H1 (cell line): ENCODE results near the gene ISOC2. TPM values are rescaled to one million over a fixed set of nuclear protein-coding genes. Genes with fewer than 3 reads are reported as not detected.

Source experiments
- CTCF ChIA-PET: fragments of 300-600 bp; sonication (Branson Sonifier 250); formaldehyde crosslinking; loops from one replicate; lab custom pipeline; 2021; ENCODE audit not compliant: partially characterized antibody; lab: Charles Lee
- POLR2A ChIA-PET: fragments of 300-600 bp; sonication (Branson Sonifier 250); formaldehyde crosslinking; loops from one replicate; lab custom pipeline; 2021; ENCODE audit warnings: inconsistent platforms; ENCODE audit not compliant: partially characterized antibody; lab: Charles Lee
- DNase-seq, 2 experiments: peaks; one replicate each; pipeline versions ENCODE4 v3.0.0 to v3.0.0-alpha.2; 2010 to 2022; ENCODE audit warnings: low spot score in 2 of 2, low read depth in 1 of 2, mixed read lengths in 1 of 2
- FAIRE-seq: peaks from 2 replicates; lab custom pipeline; 2011; peaks lifted over from hg19 to GRCh38; lab: Jason Lieb, UNC
- H2AFZ ChIP-seq: 2 replicates; pipeline ENCODE4 v1.8.1; 2012; ENCODE audit warnings: low read length, inconsistent platforms
- H2AK5ac ChIP-seq: 2 replicates; pipeline ENCODE4 v1.6.1; 2013; ENCODE audit warnings: low read depth, low read length
- H2BK120ac ChIP-seq: replicated peaks from 2 replicates; pipeline ENCODE3; 2013; ENCODE audit warnings: low read depth, low read length, inconsistent platforms
- H2BK12ac ChIP-seq: 2 replicates; pipeline ENCODE4 v1.6.1; 2013; ENCODE audit warnings: low read depth, low read length
- H2BK15ac ChIP-seq: 2 replicates; pipeline ENCODE4 v1.6.1; 2013; ENCODE audit warnings: low read length
- H2BK20ac ChIP-seq: 2 replicates; pipeline ENCODE4 v1.6.1; 2013; ENCODE audit warnings: low read length
- H2BK5ac ChIP-seq: 2 replicates; pipeline ENCODE4 v1.6.1; 2013; ENCODE audit warnings: low read depth, low read length
- H3K14ac ChIP-seq: 2 replicates; pipeline ENCODE4 v1.6.1; 2013; ENCODE audit warnings: inconsistent platforms; ENCODE audit not compliant: insufficient read length
- H3K18ac ChIP-seq: 2 replicates; pipeline ENCODE4 v1.6.1; 2013; ENCODE audit warnings: low read length; ENCODE audit errors: extremely low read depth
- H3K23ac ChIP-seq: 2 replicates; pipeline ENCODE4 v1.6.1; 2013; ENCODE audit warnings: inconsistent platforms; ENCODE audit not compliant: insufficient read length
- H3K23me2 ChIP-seq: 2 replicates; pipeline ENCODE4 v1.6.1; 2013; ENCODE audit warnings: low read depth, low read length
- H3K27ac ChIP-seq: 2 replicates; pipeline ENCODE4 v1.6.1; 2011; ENCODE audit warnings: low read depth, low read length, inconsistent platforms
- H3K27me3 ChIP-seq, 4 experiments: replicated peaks in 1 of 4; 1 replicate in 1 of 4; 2 replicates in 3 of 4; pipeline versions ENCODE4 v1.6.1 to v1.8.1; 2011 to 2013; ENCODE audit warnings: low read length in 3 of 4, mild to moderate bottlenecking in 3 of 4, inconsistent platforms in 2 of 4, mixed read lengths in 2 of 4, moderate library complexity in 1 of 4; ENCODE audit not compliant: control insufficient read depth in 3 of 4, insufficient read depth in 3 of 4; ENCODE audit errors: extremely low read depth in 1 of 4
- H3K36me3 ChIP-seq, 4 experiments: 2 replicates each; pipeline versions ENCODE4 v1.6.1 to v1.8.1; 2011 to 2013; ENCODE audit warnings: mild to moderate bottlenecking in 4 of 4, low read length in 3 of 4, moderate library complexity in 2 of 4, control low read depth in 1 of 4, inconsistent platforms in 1 of 4; ENCODE audit not compliant: insufficient read depth in 4 of 4, control insufficient read depth in 2 of 4
- H3K4ac ChIP-seq: replicated peaks from 2 replicates; pipeline ENCODE3; 2013; ENCODE audit warnings: low read length, low read depth, mixed read lengths, inconsistent platforms; ENCODE audit not compliant: insufficient read length
- H3K4me1 ChIP-seq, 4 experiments: replicated peaks in 1 of 4; 1 replicate in 1 of 4; 2 replicates in 3 of 4; pipeline versions ENCODE4 v1.6.1 to v1.8.1; 2011 to 2013; ENCODE audit warnings: low read length in 3 of 4, inconsistent platforms in 2 of 4, mixed read lengths in 1 of 4; ENCODE audit not compliant: insufficient read depth in 4 of 4, control insufficient read depth in 3 of 4
- H3K4me2 ChIP-seq, 2 experiments: 2 replicates each; pipeline versions ENCODE4 v1.6.1 to v1.8.1; 2011 to 2013; ENCODE audit warnings: low read depth in 2 of 2, low read length in 2 of 2, control low read depth in 1 of 2, inconsistent platforms in 1 of 2, mild to moderate bottlenecking in 1 of 2; ENCODE audit not compliant: insufficient read depth in 1 of 2
- H3K4me3 ChIP-seq, 4 experiments: fragments of 200-600, 300-600 bp in 1 of 4; sonication (generic), shearing (Covaris generic), sonication (Bioruptor Twin) in 1 of 4; 2 replicates each; pipeline versions ENCODE4 v1.5.1 to v1.8.1; 2011 to 2016; ENCODE audit warnings: low read length in 4 of 4, low read depth in 3 of 4, control low read depth in 2 of 4, inconsistent platforms in 2 of 4, mild to moderate bottlenecking in 2 of 4, mixed read lengths in 1 of 4, moderate library complexity in 1 of 4; ENCODE audit not compliant: insufficient read depth in 2 of 4; ENCODE audit errors: extremely low read depth in 1 of 4
- H3K56ac ChIP-seq: replicated peaks from 2 replicates; pipeline ENCODE3; 2013; ENCODE audit warnings: low read depth, mild to moderate bottlenecking, mixed read lengths, low read length, inconsistent platforms; ENCODE audit not compliant: insufficient read length
- H3K79me1 ChIP-seq: 2 replicates; pipeline ENCODE4 v1.6.1; 2013; ENCODE audit warnings: low read depth, low read length, control low read depth
- H3K79me2 ChIP-seq, 2 experiments: 2 replicates each; pipeline versions ENCODE4 v1.6.1 to v1.8.1; 2012 to 2013; ENCODE audit warnings: low read length in 2 of 2, mild to moderate bottlenecking in 2 of 2, inconsistent platforms in 1 of 2; ENCODE audit not compliant: insufficient read depth in 2 of 2, control insufficient read depth in 1 of 2
- H3K9ac ChIP-seq, 4 experiments: replicated peaks in 1 of 4; 1 replicate in 1 of 4; 2 replicates in 3 of 4; pipeline versions ENCODE4 v1.6.1 to v1.8.1; 2011 to 2013; ENCODE audit warnings: low read depth in 3 of 4, low read length in 3 of 4, control low read depth in 2 of 4, mild to moderate bottlenecking in 2 of 4, moderate library complexity in 2 of 4, inconsistent platforms in 1 of 4; ENCODE audit errors: extremely low read depth in 1 of 4
- H3K9me3 ChIP-seq, 2 experiments: 2 replicates each; pipeline versions ENCODE4 v1.6.1 to v1.8.1; 2012 to 2013; ENCODE audit warnings: mild to moderate bottlenecking in 2 of 2, moderate library complexity in 2 of 2, control low read depth in 1 of 2, inconsistent platforms in 1 of 2, low read depth in 1 of 2, low read length in 1 of 2, mixed read lengths in 1 of 2; ENCODE audit not compliant: insufficient read depth in 2 of 2
- H4K20me1 ChIP-seq, 2 experiments: replicated peaks in 1 of 2; 2 replicates each; pipeline versions ENCODE3 to v1.8.1; 2011 to 2013; ENCODE audit warnings: inconsistent platforms in 2 of 2, low read length in 2 of 2, mild to moderate bottlenecking in 1 of 2; ENCODE audit not compliant: insufficient read depth in 2 of 2, control insufficient read depth in 1 of 2
- H4K5ac ChIP-seq: 2 replicates; pipeline ENCODE4 v1.6.1; 2013; ENCODE audit warnings: low read length, low read depth, mixed read lengths, inconsistent platforms; ENCODE audit not compliant: insufficient read length
- H4K8ac ChIP-seq: 2 replicates; pipeline ENCODE4 v1.8.0; 2013; ENCODE audit warnings: mild to moderate bottlenecking, moderate library complexity, low read length, inconsistent platforms; ENCODE audit not compliant: insufficient read depth; ENCODE audit errors: extremely low read depth
- H4K91ac ChIP-seq: replicated peaks from 2 replicates; pipeline ENCODE3; 2013; ENCODE audit warnings: low read length, mixed read lengths, inconsistent platforms; ENCODE audit not compliant: insufficient read length
- ASH2L ChIP-seq: fragments of 200-600, 300-600 bp; sonication (generic); IDR thresholded peaks from one replicate; pipeline ENCODE4 v1.7.1; 2017; ENCODE audit warnings: low read length
- CBX5 ChIP-seq: fragments of 300-800, 300-1000 bp; sonication (generic); IDR thresholded peaks from 2 replicates; pipeline ENCODE4 v1.7.1; 2016; ENCODE audit warnings: antibody characterized with exemption, low read length, low read depth
- CREB1 ChIP-seq: IDR thresholded peaks from 2 replicates; pipeline ENCODE4 v1.6.1; 2012; ENCODE audit warnings: inconsistent platforms
- JUND ChIP-seq: IDR thresholded peaks from 2 replicates; pipeline ENCODE4 v1.6.1; 2011; ENCODE audit warnings: mild to moderate bottlenecking, improper control_type of control experiment, low read length
- KDM1A ChIP-seq: fragments of 200-600, 300-600 bp; sonication (generic); IDR thresholded peaks from 2 replicates; pipeline ENCODE4 v1.7.1; 2016; ENCODE audit warnings: mild to moderate bottlenecking, low read length, borderline replicate concordance
- NANOG ChIP-seq: IDR thresholded peaks from 2 replicates; pipeline ENCODE4 v1.6.1; 2011; ENCODE audit warnings: low read length, low read depth, mild to moderate bottlenecking, inconsistent platforms; ENCODE audit not compliant: insufficient read depth, poor library complexity, severe bottlenecking
- RFX5 ChIP-seq: IDR thresholded peaks from 2 replicates; pipeline ENCODE4 v1.6.1; 2011; ENCODE audit warnings: low read depth, low read length, improper control_type of control experiment, borderline replicate concordance
- RXRA ChIP-seq: IDR thresholded peaks from 2 replicates; pipeline ENCODE4 v1.6.1; 2011; ENCODE audit warnings: low read depth, mild to moderate bottlenecking, low read length, moderate library complexity; ENCODE audit not compliant: insufficient read depth
- TAF1 ChIP-seq: IDR thresholded peaks from 2 replicates; pipeline ENCODE4 v1.6.1; 2011; ENCODE audit warnings: mild to moderate bottlenecking, low read depth, low read length
- TEAD4 ChIP-seq: IDR thresholded peaks from 2 replicates; pipeline ENCODE4 v1.6.1; 2012; ENCODE audit warnings: low read depth, low read length, inconsistent platforms, mixed read lengths
- YY1 ChIP-seq: IDR thresholded peaks from 2 replicates; pipeline ENCODE4 v1.6.1; 2011; ENCODE audit warnings: low read depth, mild to moderate bottlenecking, low read length
- WGBS, 2 experiments: shearing (Covaris generic) in 1 of 2; methylation state at CpG; one replicate each; pipeline versions ENCODE4 v1.1.6 to v1.1.7; 2013 to 2015; ENCODE audit warnings: low lambda C conversion rate in 2 of 2, mixed read lengths in 2 of 2, inconsistent platforms in 1 of 2, low coverage in 1 of 2, missing lambda C conversion rate in 1 of 2; ENCODE audit not compliant: insufficient replicate concordance in 2 of 2, insufficient coverage in 1 of 2, insufficient read length in 1 of 2; ENCODE audit errors: extremely low coverage in 1 of 2, missing lambda C conversion rate in 1 of 2; 5-methylcytosine and 5-hydroxymethylcytosine counted together
- polyA plus RNA-seq, 7 experiments: library from polyadenylated mRNA; depleted of rRNA in 3 of 7; stranded (reverse) in 5 of 7; unstranded in 2 of 7; fragments of >200 nt in 5 of 7; fragments of 200-250 nt in 2 of 7; gene quantifications; 1 replicate in 5 of 7; 2 replicates in 1 of 7; 4 replicates in 1 of 7; pipeline versions ENCODE4 v1.2.1 to v1.2.3, GENCODE V29; 2011 to 2013; ENCODE audit warnings: missing spikeins in 2 of 7, mixed read lengths in 2 of 7
- total RNA-seq: library from RNA; stranded (reverse); fragmentation: NEBNext Ultra II Directional; extraction: Animal tissue kit (Norgen Biotek cat#: 25700); gene quantifications from 2 replicates; pipeline ENCODE4 v1.2.1, GENCODE V29; 2021
- TF ChIP-seq, protein P1 (sequence below): IDR thresholded peaks from 2 replicates; pipeline ENCODE4 v1.6.1; 2012; ENCODE audit warnings: inconsistent platforms

ISOC2 gene
- total and polyA plus RNA-seq, 2 of the 8 experiments (the other 6 are each of a cell fraction or from before 2014, with no cell fraction given): 96.9 to 152 TPM

DNA sequence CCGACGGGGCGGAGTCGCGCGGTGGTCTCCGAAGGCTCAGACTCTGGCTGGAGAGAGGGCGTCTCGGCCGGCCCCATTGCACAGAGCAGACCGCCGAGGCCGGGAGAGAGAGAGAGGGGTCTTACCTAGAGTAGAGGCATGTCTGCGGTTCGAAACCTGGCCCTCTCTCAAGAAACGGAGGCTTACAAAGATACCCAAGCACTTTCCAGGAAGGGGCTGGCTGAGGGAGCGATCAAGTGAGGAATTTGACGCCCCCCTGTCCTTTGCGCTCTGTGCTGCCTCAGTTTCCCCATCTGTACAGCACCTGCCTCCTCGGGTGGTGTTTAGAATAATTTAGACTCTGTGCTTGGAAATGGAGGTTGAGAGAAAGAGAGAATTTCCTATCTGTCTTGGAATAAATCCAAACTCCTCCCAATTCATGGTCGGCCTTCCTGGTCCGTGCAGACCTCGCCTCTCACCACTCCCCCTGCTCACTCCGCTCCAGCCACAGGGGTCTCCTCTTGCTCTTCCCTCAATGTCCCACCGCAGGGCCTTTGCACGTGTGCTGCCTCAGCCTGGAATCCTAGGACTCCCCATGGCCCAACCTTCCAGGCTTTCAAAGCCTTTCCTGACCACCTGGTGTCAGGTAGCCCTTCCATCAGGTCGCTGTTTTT, 658 bp upstream of the ISOC2 start:
- Histone ChIP-seq H2AFZ (no peak overlapping the region), H3K9ac (peak overlapping the region in 2 of 4 experiments; percentile 2 to 8; a peak in 1 of 7 replicates)
- 0 out of 2 replicates have a peak, but pooled peaks have one; percentile 3 for TF ChIP-seq YY1
- TF ChIP-seq JUND: no peak
- TF ChIP-seq ASH2L: no peak
- no peak for TF ChIP-seq NANOG
- no peak for TF ChIP-seq CREB1
- TF ChIP-seq TEAD4: no peak
- no peak for TF ChIP-seq RXRA
- TF ChIP-seq KDM1A: peak; percentile 80; the same call in 1 of the 2 replicates
- no peak for TF ChIP-seq RFX5
- TF ChIP-seq, protein P1, sequence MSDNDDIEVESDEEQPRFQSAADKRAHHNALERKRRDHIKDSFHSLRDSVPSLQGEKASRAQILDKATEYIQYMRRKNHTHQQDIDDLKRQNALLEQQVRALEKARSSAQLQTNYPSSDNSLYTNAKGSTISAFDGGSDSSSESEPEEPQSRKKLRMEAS: no peak
- TF ChIP-seq TAF1: no peak
- TF ChIP-seq CBX5: no peak

More for the DNA sequence above, 658 bp upstream of the ISOC2 start:
- WGBS, 2 experiments: 33% methylated on average over 26 of the region's 27 CpGs; no CpG with 5 or more reads in 1 of the 2 experiments
- Histone ChIP-seq H4K20me1 (no peaks in the 10 kb centered on the region), H2BK5ac (no peak overlapping the region), H4K5ac (peak overlapping the region; percentile 20), H3K23me2 (peaks cover 1% of the 10 kb centered on the region; the same call in 1 of the 2 replicates), H3K18ac (peak overlapping the region; percentile 78; the same call in 1 of the 2 replicates), H4K91ac (no peak overlapping the region), H3K27ac (no peak overlapping the region; the same call in 1 of the 2 replicates), H3K14ac (no peak overlapping the region), H3K27me3 (no peaks in the 10 kb centered on the region; a peak in 1 of 7 replicates), H2AK5ac (no peak overlapping the region), H3K4me1 (peaks cover 3 to 25% (median 16%) of the 10 kb centered on the region in 4 experiments), H4K8ac (no peak overlapping the region; the same call in 1 of the 2 replicates), H2BK15ac (no peak overlapping the region), H3K79me2 (peaks cover 0 to 13% of the 10 kb centered on the region in 2 experiments; a peak in 2 of 4 replicates), H3K4me3 (peak overlapping the region; percentile 15 to 50 (median 30); a peak in 7 of 8 replicates), H3K4ac (peak overlapping the region; percentile 40), H3K4me2 (peak overlapping the region; percentile 60 to 64), H3K9me3 (no peaks in the 10 kb centered on the region), H3K23ac (no peak overlapping the region), H3K56ac (no peak overlapping the region), H2BK120ac (no peak overlapping the region), H3K79me1 (peaks cover 9% of the 10 kb centered on the region), H2BK12ac (no peak overlapping the region), H2BK20ac (no peak overlapping the region), H3K36me3 (no peaks in the 10 kb centered on the region)
- ChIA-PET CTCF (interaction anchor here (0.7 to 1.4 kb wide), 6 partner anchors 9 to 172 kb away, joined by 3 to 6 read pairs (median 4); no protein-coding TSS in a partner anchor), POLR2A (interaction anchor here (0.9 to 2.9 kb wide), 7 partner anchors 9 to 55 kb away, joined by 3 to 8 read pairs (median 3); partner anchors contain the start of genes NAT14, UBE2S and ZNF628)
- no peak for FAIRE-seq
- no peak for DNase-seq
